ENCODE measurements around the gene COX4I1. TPM values are rescaled to one million over a fixed set of nuclear protein-coding genes. Genes with fewer than 3 reads are reported as not detected.

The COX4I1 gene
- total RNA-seq, 1 experiment from 2014 or later: 506 TPM

- no peak overlapping the region for H2BK12ac ChIP-seq (ENCODE audit: insufficient read length, low read depth, low read length)
- peaks cover 16 to 18% of the 10 kb centered on the region in 2 experiments for H3K4me1 Mint-ChIP-seq
- no peaks in the 10 kb centered on the region; the same call in 1 of the 2 replicates for H3K4me1 ChIP-seq (ENCODE audit: insufficient read depth, low read length)
- H3K4me3 Mint-ChIP-seq: no peak overlapping the region
- no peak overlapping the region for H3K27ac ChIP-seq (ENCODE audit: insufficient read length, low read depth, low read length)
- H4K5ac ChIP-seq (ENCODE audit: insufficient read length, low read depth, low read length): no peak overlapping the region
- no peak overlapping the region for H2AK5ac ChIP-seq (ENCODE audit: insufficient read length, low read length)
- peaks cover 47 to 66% (median 66%) of the 10 kb centered on the region in 3 experiments for H3K36me3 Mint-ChIP-seq (ENCODE audit: insufficient read depth in 1 of 3, low read depth in 3 of 3)
- no peak for TF ChIP-seq CTCF (conservative IDR thresholded peaks at IDR 0.05)
- H3K14ac ChIP-seq (ENCODE audit: insufficient read depth, low read length): no peak overlapping the region
- H3K9ac ChIP-seq (ENCODE audit: extremely low read depth, insufficient read length, low read length): no peak overlapping the region
- H3K23me2 ChIP-seq (ENCODE audit: insufficient read length, low read depth, low read length, poor library complexity, severe bottlenecking): peaks cover 13% of the 10 kb centered on the region
- H3K18ac ChIP-seq (ENCODE audit: insufficient read length, low read depth, low read length): no peak overlapping the region
- no peak for DNase-seq
- no peak overlapping the region for H2BK20ac ChIP-seq (ENCODE audit: low read depth, low read length, poor library complexity, severe bottlenecking)
- H3K23ac ChIP-seq (ENCODE audit: insufficient read length, low read depth, low read length): no peak overlapping the region
- H3K9me3 Mint-ChIP-seq: peaks cover 0 to 3% of the 10 kb centered on the region in 2 experiments; a peak in 1 of 5 replicates
- no peak overlapping the region for H3T11ph ChIP-seq (ENCODE audit: low read length)
- no peak overlapping the region for H2BK5ac ChIP-seq (ENCODE audit: insufficient read length, low read length)
- H3K27ac Mint-ChIP-seq: no peak overlapping the region; a peak in 1 of 7 replicates
- no peaks in the 10 kb centered on the region for H3K9me3 ChIP-seq (ENCODE audit: control insufficient read depth, low read depth, low read length)
- no peak overlapping the region for H4K8ac ChIP-seq (replicated peaks; ENCODE audit: insufficient read length, low read depth, low read length)
- no peak overlapping the region for H3K56ac ChIP-seq (ENCODE audit: insufficient read length, low read depth, low read length)
- H3K4me2 ChIP-seq (ENCODE audit: insufficient read depth, insufficient read length, low read length): no peak overlapping the region
- H3K4ac ChIP-seq (ENCODE audit: low read depth, low read length): no peak overlapping the region
- no peaks in the 10 kb centered on the region for H3K27me3 ChIP-seq (ENCODE audit: insufficient read depth, low read length)
- no peak overlapping the region for H2AFZ ChIP-seq (ENCODE audit: low read length)
- peaks cover 43% of the 10 kb centered on the region for H3K79me2 ChIP-seq (ENCODE audit: insufficient read depth, low read length)
- no peaks in the 10 kb centered on the region for H3K27me3 Mint-ChIP-seq (ENCODE audit: low read depth)
- no peak overlapping the region for H2BK15ac ChIP-seq (ENCODE audit: low read depth, low read length)
- peaks cover 3% of the 10 kb centered on the region for H4K20me1 ChIP-seq (ENCODE audit: control insufficient read depth, insufficient read depth, insufficient read length)
- peaks cover 28% of the 10 kb centered on the region for H3K79me1 ChIP-seq (ENCODE audit: insufficient read depth, low read depth, low read length, poor library complexity, severe bottlenecking)
- no peak overlapping the region for H2BK120ac ChIP-seq (ENCODE audit: low read depth, low read length, poor library complexity, severe bottlenecking)
- H4K91ac ChIP-seq (ENCODE audit: insufficient read length, low read depth, low read length): no peak overlapping the region
- WGBS (ENCODE audit: extremely low coverage, insufficient read length, low lambda C conversion rate): no CpG with 5 or more reads among the region's 6 CpGs
Measured at GRCh38 chr16:85796152-85796551, 3.3 kb upstream of the COX4I1 start.

Data from H9 (cell line).